22Rv1 (cell line): Measurements from ENCODE around the gene EAF1.

ENCODE experiments used
- CTCF ChIP-seq: fragments of 450-650 bp; IDR thresholded peaks from 2 replicates; pipeline ENCODE4 v1.5.1; 2017; ENCODE audit warnings: mild to moderate bottlenecking
- ZFX ChIP-seq: fragments of 450-650 bp; IDR thresholded peaks from 2 replicates; pipeline ENCODE4 v1.6.1; 2017; ENCODE audit warnings: antibody characterized with exemption, borderline replicate concordance

DNA sequence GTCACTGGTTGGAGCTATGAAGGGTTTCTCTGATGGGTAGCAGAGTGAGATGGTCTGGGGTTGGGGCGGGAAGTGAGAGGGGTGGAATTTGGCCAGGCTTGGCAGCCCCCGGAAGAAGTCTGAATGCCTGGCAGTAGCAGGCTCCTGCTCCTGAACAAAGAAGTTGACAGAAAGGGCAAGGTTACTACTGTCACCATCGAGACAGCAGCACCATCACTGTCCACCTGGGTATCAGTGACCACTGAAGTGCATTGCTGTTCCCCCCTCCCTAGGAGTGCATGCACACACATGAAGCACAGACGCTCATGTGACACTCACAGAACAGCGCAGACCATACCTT is 51.2 kb downstream of the EAF1 start:
- no peak for TF ChIP-seq CTCF
- TF ChIP-seq ZFX: no peak
